ENCODE data around the gene FAM114A1.
A peak's percentile ranks its signal among the peaks of the same experiment; 100 is the strongest.

FAM114A1 gene

DNA sequence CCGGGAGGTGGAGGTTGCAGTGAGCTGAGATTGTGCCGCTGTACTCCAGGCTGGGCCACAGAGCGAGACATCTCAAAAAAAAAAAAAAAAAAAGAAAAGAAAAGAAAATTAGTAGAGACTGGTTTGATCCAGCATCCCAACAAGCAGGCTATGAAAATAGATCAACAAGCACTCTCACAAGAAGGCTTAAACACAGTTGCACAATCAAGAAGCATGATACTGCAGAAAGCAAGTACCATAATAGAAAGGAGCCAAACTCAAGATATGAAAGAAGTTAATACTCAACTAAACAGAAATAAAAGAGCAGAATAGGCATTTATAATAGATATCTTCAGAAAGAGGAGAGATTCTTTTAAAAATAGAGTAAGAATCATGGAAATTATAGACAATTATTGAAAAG lies 21.6 kb upstream of the FAM114A1 start:
- no peak overlapping the region for H3K27ac ChIP-seq
- no peak for TF ChIP-seq CTCF (conservative IDR thresholded peaks at IDR 0.05)
- TF ChIP-seq ZFX (IDR thresholded peaks at IDR 0.05): no peak

GRCh38 chr4:38855466-38855865 lies 12.1 kb upstream of the FAM114A1 start:
- no peak overlapping the region for H3K27ac ChIP-seq
- no peak for TF ChIP-seq CTCF (conservative IDR thresholded peaks at IDR 0.05)
- TF ChIP-seq ZFX (IDR thresholded peaks at IDR 0.05): no peak

DNA sequence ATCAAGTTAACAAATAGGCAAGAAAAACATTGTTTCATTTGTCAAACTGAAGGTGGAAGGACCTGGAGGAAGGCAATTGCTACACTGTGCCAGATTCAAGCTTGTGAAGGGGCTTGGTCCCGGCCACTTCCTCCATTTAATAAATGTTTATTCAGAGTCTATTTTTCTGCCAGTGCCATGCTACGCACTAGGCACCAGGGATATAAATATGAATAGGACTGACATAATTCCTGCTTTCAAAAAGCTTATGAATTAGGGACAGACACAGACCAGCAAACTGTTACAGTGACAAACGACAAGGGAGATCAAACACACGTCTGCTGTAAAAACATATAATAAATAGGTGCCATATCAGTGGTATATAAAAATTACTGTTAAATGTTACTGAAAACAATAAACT lies 11.6 kb upstream of the FAM114A1 start:
- H3K27ac ChIP-seq: no peak overlapping the region
- TF ChIP-seq CTCF (conservative IDR thresholded peaks at IDR 0.05): no peak

GRCh38 chr4:38856524-38857337 lies 10.9 kb upstream of the FAM114A1 start, which contains the start of gene TLR6:
Gene TLR6, minus strand, starts transcription at chr4:38856817. Its CDS starts 27,344 bp downstream, at chr4:38829473.
- no peak within 1 kb of the TSS for H3K27ac ChIP-seq

DNA sequence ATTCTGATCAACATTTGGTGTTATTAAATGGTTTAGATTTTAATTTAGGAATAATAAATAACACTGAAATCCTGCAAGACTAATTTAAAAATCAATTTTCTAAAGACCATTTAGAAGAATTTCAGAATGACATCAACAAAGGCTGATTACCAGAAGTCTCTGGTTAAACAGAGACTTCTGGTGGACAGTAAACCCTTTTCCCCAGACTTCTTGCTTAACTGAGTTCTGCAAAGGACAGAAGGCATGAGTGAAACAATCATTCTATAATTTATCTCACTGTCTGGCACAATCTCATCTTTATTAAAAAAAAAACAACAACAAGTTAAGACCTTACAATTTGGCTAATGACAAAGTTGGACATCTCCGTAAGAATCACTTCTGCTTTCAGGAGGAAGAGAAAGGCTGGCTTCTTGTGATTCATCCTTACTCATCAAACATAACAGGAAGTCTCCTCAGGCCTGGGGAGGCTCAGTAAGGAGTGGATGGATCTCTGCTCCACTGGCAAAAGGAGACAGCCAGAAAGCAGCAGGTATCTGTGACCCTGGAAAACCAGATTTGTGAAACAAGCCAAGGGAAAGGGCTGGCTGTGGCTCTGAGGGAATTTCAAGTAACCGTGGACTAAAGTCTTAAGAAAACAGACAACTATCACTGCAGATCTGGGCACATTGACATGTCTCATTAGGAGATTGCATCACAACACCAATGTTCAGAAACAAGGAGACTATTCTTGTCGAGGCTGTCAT lies 10.1 kb upstream of the FAM114A1 start:
- H3K27ac ChIP-seq: no peak overlapping the region
- TF ChIP-seq ZFX (IDR thresholded peaks at IDR 0.05): no peak

More at GRCh38 chr4:38856524-38857337, 10.9 kb upstream of the FAM114A1 start, which contains the start of gene TLR6:
- TF ChIP-seq ZFX (IDR thresholded peaks at IDR 0.05): no peak
- peak; percentile 86 for TF ChIP-seq CTCF (conservative IDR thresholded peaks at IDR 0.05)

DNA sequence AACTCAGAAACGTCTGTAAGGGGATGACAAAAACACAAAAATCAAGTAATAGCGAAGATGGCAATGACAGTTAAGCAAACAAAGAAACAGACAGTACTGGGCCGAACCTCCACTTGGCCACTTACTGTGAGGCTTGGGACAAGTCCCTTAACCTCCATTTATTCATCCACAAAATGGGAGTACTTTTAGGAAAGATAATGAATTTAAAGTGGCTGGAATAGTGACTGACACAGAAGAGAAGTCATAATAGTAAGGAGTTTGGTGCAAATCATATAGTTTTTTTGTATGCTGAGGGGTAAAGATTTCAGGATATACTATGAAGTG lies 9.5 kb upstream of the FAM114A1 start:
- TF ChIP-seq CTCF (conservative IDR thresholded peaks at IDR 0.05) (no peak), ZFX (IDR thresholded peaks at IDR 0.05) (no peak)
- no peak overlapping the region for H3K27ac ChIP-seq

- no peak overlapping the region for H3K27ac ChIP-seq
- TF ChIP-seq ZFX (IDR thresholded peaks at IDR 0.05): no peak
- no peak for TF ChIP-seq CTCF (conservative IDR thresholded peaks at IDR 0.05)
Measured at GRCh38 chr4:38859501-38859900, 8.1 kb upstream of the FAM114A1 start.
